Naive thymus-derived CD4-positive, alpha-beta T cell (primary cell): ENCODE data around the gene DDR2. TPM values are rescaled to one million over a fixed set of nuclear protein-coding genes. Genes with fewer than 3 reads are reported as not detected.

Experiments used
- ATAC-seq: fragments of 150-1000 bp; cut with Tn5 transposase; 2 replicates; pipeline ENCODE4 v1.10.0; 2021; ENCODE audit warnings: mild to moderate bottlenecking, moderate library complexity
- CTCF ChIA-PET: fragments of 350-600 bp; sonication (Branson Sonifier 250); formaldehyde crosslinking; loops from one replicate; lab custom pipeline; 2021; ENCODE audit warnings: antibody characterized with exemption; lab: Charles Lee
- POLR2A ChIA-PET: fragments of 350-600 bp; sonication (Branson Sonifier 250); formaldehyde crosslinking; loops from one replicate; lab custom pipeline; 2021; ENCODE audit warnings: antibody characterized with exemption, inconsistent platforms; lab: Charles Lee
- DNase-seq, 9 donors: peaks; one replicate each; pipeline versions ENCODE4 v3.0.0 to v3.0.0-alpha.2; 2020 to 2022; ENCODE audit warnings: mixed read lengths in 1 of 9
- H3K27ac ChIP-seq: one replicate; pipeline ENCODE4 v1.7.0; 2013; ENCODE audit warnings: mild to moderate bottlenecking, low read depth, low read length, moderate library complexity
- H3K27me3 ChIP-seq, 2 donors: one replicate each; pipeline ENCODE4 v1.7.0; 2013; ENCODE audit warnings: low read length in 2 of 2, mild to moderate bottlenecking in 2 of 2, moderate library complexity in 2 of 2; ENCODE audit not compliant: control insufficient read depth in 2 of 2, insufficient read depth in 2 of 2
- H3K36me3 ChIP-seq, 3 experiments: 1 replicate in 2 of 3; 2 replicates in 1 of 3; pipeline ENCODE4 v1.7.0; 2013; ENCODE audit warnings: low read length in 3 of 3, mild to moderate bottlenecking in 3 of 3, moderate library complexity in 1 of 3; ENCODE audit not compliant: insufficient read depth in 3 of 3, control insufficient read depth in 2 of 3
- H3K4me1 ChIP-seq, 2 donors: one replicate each; pipeline ENCODE4 v1.7.0; 2013; ENCODE audit warnings: low read length in 2 of 2, mild to moderate bottlenecking in 2 of 2, moderate library complexity in 1 of 2; ENCODE audit not compliant: control insufficient read depth in 2 of 2, insufficient read depth in 2 of 2
- H3K4me3 ChIP-seq: 2 replicates; pipeline ENCODE4 v1.7.0; 2013; ENCODE audit warnings: mild to moderate bottlenecking, low read length
- H3K9me3 ChIP-seq, 3 experiments: 1 replicate in 2 of 3; 2 replicates in 1 of 3; pipeline ENCODE4 v1.7.0; 2013; ENCODE audit warnings: low read length in 3 of 3; ENCODE audit not compliant: control insufficient read depth in 2 of 3
- H3K27ac Mint-ChIP-seq, 9 donors: one replicate each; pipeline ENCODE4 v1.8.0; 2020 to 2022; ENCODE audit warnings: mixed read lengths in 9 of 9, mild to moderate bottlenecking in 8 of 9, moderate library complexity in 5 of 9, inconsistent platforms in 2 of 9
- H3K27me3 Mint-ChIP-seq, 5 donors: one replicate each; pipeline ENCODE4 v1.8.0; 2021 to 2022; ENCODE audit warnings: mixed read lengths in 5 of 5, mild to moderate bottlenecking in 1 of 5
- H3K36me3 Mint-ChIP-seq, 5 donors: one replicate each; pipeline ENCODE4 v1.8.0; 2020 to 2022; ENCODE audit warnings: mixed read lengths in 5 of 5, mild to moderate bottlenecking in 3 of 5, inconsistent platforms in 1 of 5
- H3K4me1 Mint-ChIP-seq, 7 donors: one replicate each; pipeline ENCODE4 v1.8.0; 2020 to 2022; ENCODE audit warnings: mixed read lengths in 7 of 7, mild to moderate bottlenecking in 3 of 7, inconsistent platforms in 1 of 7
- H3K4me3 Mint-ChIP-seq, 10 donors: one replicate each; pipeline ENCODE4 v1.8.0; 2020 to 2022; ENCODE audit warnings: mild to moderate bottlenecking in 10 of 10, mixed read lengths in 10 of 10, moderate library complexity in 6 of 10, inconsistent platforms in 2 of 10
- H3K9me3 Mint-ChIP-seq, 11 donors: one replicate each; pipeline ENCODE4 v1.8.0; 2020 to 2022; ENCODE audit warnings: mixed read lengths in 11 of 11, mild to moderate bottlenecking in 4 of 11, inconsistent platforms in 1 of 11, moderate library complexity in 1 of 11
- intact Hi-C, 2 donors: fragments of 100-400 bp; cut with micrococcal nuclease; formaldehyde crosslinking; loops; one replicate each; pipeline ENCODE4 v1.15.1; 2023
- polyA plus RNA-seq, 2 donors: library from polyadenylated mRNA; unstranded; fragments of 300-500 nt; fragmentation: Illumina TruSeq; gene quantifications; one replicate each; pipeline ENCODE4 v1.2.3, GENCODE V29; 2021
- total RNA-seq, 6 experiments: library from RNA in 5 of 6; stranded (reverse) in 5 of 6; gene quantifications; 1 replicate in 5 of 6; 2 replicates in 1 of 6; pipeline ENCODE4 v1.2.3 and lab custom pipeline; 2021 to 2026

DDR2 gene
- total and polyA plus RNA-seq, 7 experiments from 2014 or later, result 0.24 to 0.44 (median 0.35) TPM; not detected in 2

DNA sequence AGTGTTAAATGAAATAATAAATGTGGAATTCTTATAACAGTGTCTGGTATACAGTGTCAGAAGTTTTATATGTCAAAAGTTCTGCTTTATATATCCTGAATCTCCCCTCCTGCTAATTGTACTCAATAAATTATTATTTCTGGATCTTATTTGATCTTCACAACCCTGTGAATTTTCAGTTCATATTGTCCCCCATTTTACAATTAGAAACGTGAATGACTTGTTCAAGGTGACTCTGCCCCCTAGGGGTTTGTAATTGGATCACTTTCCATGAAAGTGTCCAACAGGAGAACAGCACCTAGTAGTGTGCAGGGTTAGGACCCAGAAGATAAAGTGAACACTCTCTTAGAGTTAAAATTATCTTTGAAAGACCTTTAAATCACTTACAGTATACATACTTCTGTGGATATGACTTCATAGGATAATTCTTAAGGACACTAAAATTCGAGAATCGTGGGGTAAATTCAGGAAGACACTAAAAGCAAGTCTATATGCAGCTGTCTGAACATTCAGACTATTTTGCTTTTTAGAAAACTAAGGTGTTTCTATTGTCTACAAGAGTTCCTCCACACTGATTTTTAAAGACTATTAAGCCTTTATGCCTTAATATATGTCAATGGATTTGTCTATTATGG is 4.5 kb upstream of the DDR2 start:
- Histone ChIP-seq H3K27ac (no peak overlapping the region), H3K9me3 (no peaks in the 10 kb centered on the region), H3K4me3 (no peak overlapping the region), H3K27me3 (no peaks in the 10 kb centered on the region), H3K4me1 (no peaks in the 10 kb centered on the region), H3K36me3 (no peaks in the 10 kb centered on the region)
- Mint-ChIP-seq H3K4me1 (peaks cover 0 to 2% (median 0%) of the 10 kb centered on the region in 7 donors), H3K4me3 (no peak overlapping the region), H3K9me3 (peaks cover 0 to 2% (median 0%) of the 10 kb centered on the region in 11 donors), H3K27ac (no peak overlapping the region), H3K36me3 (peaks cover 0 to 6% (median 2%) of the 10 kb centered on the region in 5 donors), H3K27me3 (peaks cover 7 to 29% (median 24%) of the 10 kb centered on the region in 5 donors)
- intact Hi-C loops, result loop anchor here in 1 of 2 donors (5.0 to 10.0 kb wide), 3 partner anchors 273 to 687 kb away; no protein-coding TSS in a partner anchor
- CTCF ChIA-PET, result no interaction called here
- no peak for ATAC-seq
- POLR2A ChIA-PET, result no interaction called here
- DNase-seq, result peak in 3 of 9 donors; percentile 1 to 8 (median 3)

DNA sequence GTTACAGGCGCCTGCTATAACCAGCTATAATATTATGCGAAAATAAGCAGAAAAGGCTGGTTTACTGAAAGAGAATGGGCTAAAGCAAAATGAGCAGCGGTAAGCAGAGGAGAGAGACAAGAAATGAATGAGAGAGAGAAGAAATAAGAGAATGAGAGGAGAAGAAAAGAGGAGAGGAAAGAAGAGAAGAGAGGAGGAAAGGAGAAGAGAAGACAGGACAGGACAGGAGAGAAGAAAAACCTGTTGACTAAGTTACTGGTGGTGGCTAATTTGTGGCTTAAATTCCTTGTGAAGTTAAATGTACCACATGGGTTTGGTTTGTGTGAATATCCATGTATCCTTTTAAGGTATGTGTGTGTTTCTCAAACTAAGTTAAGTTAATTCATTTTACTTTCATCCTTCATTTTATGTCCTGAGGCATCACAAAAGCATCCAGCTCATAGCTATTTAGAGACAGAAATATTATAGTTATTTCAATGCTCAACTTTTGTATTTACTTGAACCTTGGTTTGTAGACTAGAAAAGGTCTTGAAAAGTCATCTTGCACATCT is 3.1 kb upstream of the DDR2 start:
- Histone ChIP-seq H3K27ac (no peak overlapping the region), H3K27me3 (no peaks in the 10 kb centered on the region), H3K36me3 (no peaks in the 10 kb centered on the region), H3K9me3 (no peaks in the 10 kb centered on the region), H3K4me3 (no peak overlapping the region), H3K4me1 (no peaks in the 10 kb centered on the region)
- Mint-ChIP-seq H3K27me3 (peaks cover 6 to 26% (median 18%) of the 10 kb centered on the region in 5 donors), H3K4me1 (peaks cover 0 to 2% (median 0%) of the 10 kb centered on the region in 7 donors), H3K36me3 (peaks cover 0 to 6% (median 0%) of the 10 kb centered on the region in 5 donors), H3K4me3 (no peak overlapping the region), H3K27ac (no peak overlapping the region), H3K9me3 (peaks cover 0 to 2% (median 0%) of the 10 kb centered on the region in 11 donors)
- DNase-seq, result no peak
- ChIA-PET POLR2A (no interaction called here), CTCF (no interaction called here)
- no peak for ATAC-seq
- intact Hi-C loops, result loop anchor here in 1 of 2 donors (5.0 to 10.0 kb wide), 3 partner anchors 274 to 686 kb away; no protein-coding TSS in a partner anchor

DNA sequence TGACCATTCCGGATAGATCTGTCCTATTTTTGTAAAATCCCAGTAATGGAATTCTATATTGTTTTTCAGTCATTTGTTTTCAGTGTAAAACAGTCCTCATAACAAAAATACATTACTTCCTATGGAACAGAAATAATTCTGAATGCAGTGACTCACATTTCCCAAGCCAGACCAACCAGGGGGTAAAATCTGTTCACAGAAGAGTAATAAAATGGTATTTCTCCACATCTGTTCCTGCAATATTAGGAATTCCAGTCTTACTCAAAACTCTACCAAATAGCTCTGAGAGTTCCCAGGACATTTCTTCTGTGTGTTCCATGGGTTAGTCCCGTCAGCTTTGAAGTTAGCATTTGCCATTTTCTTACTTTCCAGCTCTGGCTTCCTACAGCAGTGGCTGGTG is 2.6 kb upstream of the DDR2 start:
- no peaks in the 10 kb centered on the region for H3K4me1 ChIP-seq
- peaks cover 0 to 2% (median 0%) of the 10 kb centered on the region in 7 donors for H3K4me1 Mint-ChIP-seq
- DNase-seq (no peak), ATAC-seq (no peak)
- peaks cover 0 to 2% (median 0%) of the 10 kb centered on the region in 11 donors for H3K9me3 Mint-ChIP-seq
- H3K36me3 ChIP-seq, result no peaks in the 10 kb centered on the region
- H3K36me3 Mint-ChIP-seq, result peaks cover 0 to 2% (median 0%) of the 10 kb centered on the region in 5 donors
- intact Hi-C loops, result loop anchor here in 1 of 2 donors (5.0 to 10.0 kb wide), 3 partner anchors 275 to 685 kb away; no protein-coding TSS in a partner anchor
- no peak overlapping the region for H3K27ac ChIP-seq
- no peak overlapping the region for H3K4me3 ChIP-seq
- ChIA-PET POLR2A (no interaction called here), CTCF (no interaction called here)
- no peaks in the 10 kb centered on the region for H3K9me3 ChIP-seq
- H3K27me3 ChIP-seq, result no peaks in the 10 kb centered on the region
- no peak overlapping the region for H3K4me3 Mint-ChIP-seq
- no peak overlapping the region for H3K27ac Mint-ChIP-seq
- H3K27me3 Mint-ChIP-seq, result peaks cover 3 to 24% (median 13%) of the 10 kb centered on the region in 5 donors

DNA sequence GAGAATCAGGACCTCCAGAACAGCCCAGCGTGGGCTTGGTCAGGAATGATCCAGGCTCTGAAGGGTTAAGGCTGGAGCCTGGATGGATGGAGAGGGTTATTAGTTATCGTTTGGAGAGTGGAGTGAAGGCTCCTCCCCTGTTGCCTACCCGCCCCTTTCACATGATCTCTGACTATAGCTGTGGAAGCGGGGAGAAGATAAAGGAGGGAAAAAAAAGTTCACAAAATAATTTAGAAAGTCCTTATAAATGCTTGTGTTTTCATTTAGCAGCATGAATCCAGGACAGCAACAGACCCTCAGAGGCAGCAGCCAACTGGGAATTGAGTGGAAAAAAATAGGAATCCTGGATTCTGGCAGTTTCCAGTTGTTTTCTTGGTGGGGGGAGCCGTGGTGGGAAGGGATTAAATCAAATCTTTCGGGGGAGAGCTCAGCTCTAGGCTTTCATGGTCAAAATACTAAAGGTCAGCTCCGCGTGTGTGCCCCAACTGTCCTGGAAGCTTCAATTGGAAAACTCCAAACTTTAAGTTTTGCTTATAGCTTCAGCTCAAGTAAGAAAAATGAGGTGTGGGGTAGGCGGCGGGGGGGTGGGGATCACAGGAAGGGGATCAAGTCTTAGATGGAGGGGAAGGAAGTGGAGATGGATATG is 595 bp upstream of the DDR2 start:
- Histone ChIP-seq H3K27me3 (no peaks in the 10 kb centered on the region), H3K4me3 (no peak overlapping the region), H3K27ac (no peak overlapping the region), H3K4me1 (no peaks in the 10 kb centered on the region), H3K9me3 (no peaks in the 10 kb centered on the region), H3K36me3 (no peaks in the 10 kb centered on the region)
- ChIA-PET POLR2A (no interaction called here), CTCF (interaction anchor here (0.7 kb wide), 1 partner anchor 10 kb away, joined by 3 read pairs; no protein-coding TSS in a partner anchor)
- intact Hi-C loops, result no loop called here
- Mint-ChIP-seq H3K36me3 (no peaks in the 10 kb centered on the region), H3K27me3 (peaks cover 4 to 18% (median 6%) of the 10 kb centered on the region in 5 donors), H3K4me1 (peaks cover 0 to 2% (median 0%) of the 10 kb centered on the region in 7 donors), H3K4me3 (no peak overlapping the region), H3K9me3 (no peaks in the 10 kb centered on the region), H3K27ac (no peak overlapping the region)
- no peak for ATAC-seq
- no peak for DNase-seq

DNA sequence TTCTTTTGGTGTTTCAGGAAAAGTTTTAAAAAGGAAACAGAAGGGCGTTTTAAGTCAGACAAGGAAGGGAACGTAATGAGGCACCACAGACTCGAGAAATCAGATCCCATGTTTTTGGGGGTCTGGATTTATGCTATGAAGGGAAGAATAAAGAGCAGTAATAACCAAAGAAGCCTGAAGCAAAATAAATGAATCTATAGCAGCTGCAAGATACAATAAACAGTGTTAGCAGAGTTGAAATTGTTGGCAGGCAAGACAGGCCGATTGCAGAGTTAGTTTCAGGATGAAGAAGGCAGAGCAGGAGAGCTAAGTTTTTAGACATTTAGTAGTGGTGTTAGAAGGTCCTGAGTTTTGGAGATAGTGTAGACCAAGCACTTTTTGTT is 425 bp downstream of the DDR2 start:
- H3K9me3 ChIP-seq, result no peaks in the 10 kb centered on the region
- intact Hi-C loops, result no loop called here
- no peak for ATAC-seq
- Mint-ChIP-seq H3K27me3 (peaks cover 4 to 18% (median 6%) of the 10 kb centered on the region in 5 donors), H3K4me3 (no peak overlapping the region), H3K4me1 (no peaks in the 10 kb centered on the region), H3K36me3 (no peaks in the 10 kb centered on the region), H3K9me3 (no peaks in the 10 kb centered on the region), H3K27ac (no peak overlapping the region)
- ChIA-PET CTCF (interaction anchor here (0.6 kb wide), 1 partner anchor 38 kb away, joined by 3 read pairs; no protein-coding TSS in a partner anchor), POLR2A (no interaction called here)
- no peak overlapping the region for H3K27ac ChIP-seq
- no peak overlapping the region for H3K4me3 ChIP-seq
- H3K4me1 ChIP-seq, result no peaks in the 10 kb centered on the region
- H3K27me3 ChIP-seq, result no peaks in the 10 kb centered on the region
- H3K36me3 ChIP-seq, result no peaks in the 10 kb centered on the region
- DNase-seq, result no peak

DNA sequence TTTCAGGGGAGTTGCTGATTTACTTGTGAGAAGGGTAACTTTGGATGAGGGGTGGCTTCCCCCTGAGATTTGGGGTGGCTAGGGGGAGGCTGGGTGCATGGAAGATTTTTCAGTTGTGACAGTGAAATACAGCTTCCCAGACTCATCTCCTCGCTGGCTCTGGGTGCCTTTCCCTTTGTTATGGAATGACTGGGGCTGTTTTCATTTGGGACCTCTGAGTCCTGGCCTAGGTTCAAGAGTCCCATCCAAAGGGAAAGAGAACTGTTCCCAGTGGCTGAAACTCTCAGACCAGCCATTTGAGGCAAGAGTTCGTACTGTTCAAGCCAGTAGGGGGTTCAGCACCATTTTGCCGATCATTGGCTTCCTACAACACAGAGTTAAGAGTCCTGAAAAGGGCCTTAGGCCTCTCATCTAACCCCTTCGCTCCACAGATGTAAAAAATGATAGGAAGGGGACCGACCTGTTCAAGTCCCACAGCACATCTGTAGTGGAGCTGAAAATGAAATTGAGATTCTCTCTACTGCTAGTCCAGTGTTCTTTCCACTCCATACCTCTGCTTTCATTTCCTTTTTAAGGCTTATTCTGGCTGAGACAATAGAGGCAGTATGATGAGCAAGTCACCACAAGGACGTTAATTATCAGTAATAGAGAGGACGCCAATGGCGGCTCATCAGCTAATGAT is 958 bp downstream of the DDR2 start:
- no peaks in the 10 kb centered on the region for H3K36me3 ChIP-seq
- H3K27ac ChIP-seq, result no peak overlapping the region
- no peaks in the 10 kb centered on the region for H3K9me3 ChIP-seq
- no peak overlapping the region for H3K4me3 Mint-ChIP-seq
- no peak for ATAC-seq
- H3K9me3 Mint-ChIP-seq, result no peaks in the 10 kb centered on the region
- H3K4me1 Mint-ChIP-seq, result no peaks in the 10 kb centered on the region
- no peak for DNase-seq
- no peaks in the 10 kb centered on the region for H3K27me3 ChIP-seq
- ChIA-PET POLR2A (no interaction called here), CTCF (interaction anchor here (0.6 to 0.7 kb wide), 2 partner anchors 10 to 38 kb away, joined by 3 read pairs; no protein-coding TSS in a partner anchor)
- H3K27me3 Mint-ChIP-seq, result peaks cover 5 to 18% (median 6%) of the 10 kb centered on the region in 5 donors
- H3K4me3 ChIP-seq, result no peak overlapping the region
- H3K36me3 Mint-ChIP-seq, result no peaks in the 10 kb centered on the region
- H3K27ac Mint-ChIP-seq, result no peak overlapping the region
- intact Hi-C loops, result no loop called here
- H3K4me1 ChIP-seq, result no peaks in the 10 kb centered on the region
